ENCODE data around the gene ZSCAN22. TPM values are rescaled to one million over a fixed set of nuclear protein-coding genes. Genes with fewer than 3 reads are reported as not detected.
A peak's percentile ranks its signal among the peaks of the same experiment; 100 is the strongest.

The ZSCAN22 gene
- total RNA-seq, 1 donor from 2014 or later: 3.2 TPM

GRCh38 chr19:58279042-58279924 lies 47.5 kb upstream of the ZSCAN22 start:
- H3K9me3 Mint-ChIP-seq (ENCODE audit: unreplicated experiment): no peaks in the 10 kb centered on the region
- DNase-seq (ENCODE audit: low spot score): peak; percentile 76
- peak overlapping the region; percentile 85 for H3K27ac Mint-ChIP-seq (ENCODE audit: unreplicated experiment)
- TF ChIP-seq CTCF (IDR thresholded peaks at IDR 0.05; ENCODE audit: unreplicated experiment): no peak
- peaks cover 11% of the 10 kb centered on the region for H3K27me3 Mint-ChIP-seq (ENCODE audit: unreplicated experiment)
- H3K4me3 Mint-ChIP-seq (ENCODE audit: unreplicated experiment): peak overlapping the region; percentile 97
- peaks cover 14% of the 10 kb centered on the region for H3K4me1 Mint-ChIP-seq (ENCODE audit: unreplicated experiment)
- H3K36me3 Mint-ChIP-seq (ENCODE audit: low read depth, unreplicated experiment): peaks cover 21% of the 10 kb centered on the region

GRCh38 chr19:58279925-58280316 lies 46.9 kb upstream of the ZSCAN22 start:
- H3K9me3 Mint-ChIP-seq (ENCODE audit: unreplicated experiment): no peaks in the 10 kb centered on the region
- H3K36me3 Mint-ChIP-seq (ENCODE audit: low read depth, unreplicated experiment): peaks cover 15% of the 10 kb centered on the region
- TF ChIP-seq CTCF (IDR thresholded peaks at IDR 0.05; ENCODE audit: unreplicated experiment): no peak

GRCh38 chr19:58284199-58284598 lies 42.6 kb upstream of the ZSCAN22 start:
- Mint-ChIP-seq H3K4me3 (ENCODE audit: unreplicated experiment) (no peak overlapping the region), H3K27ac (ENCODE audit: unreplicated experiment) (no peak overlapping the region), H3K9me3 (ENCODE audit: unreplicated experiment) (no peaks in the 10 kb centered on the region), H3K36me3 (ENCODE audit: low read depth, unreplicated experiment) (peaks cover 39% of the 10 kb centered on the region), H3K4me1 (ENCODE audit: unreplicated experiment) (peaks cover 14% of the 10 kb centered on the region), H3K27me3 (ENCODE audit: unreplicated experiment) (peaks cover 4% of the 10 kb centered on the region)
- no peak for DNase-seq (ENCODE audit: low spot score)
- no peak for TF ChIP-seq CTCF (IDR thresholded peaks at IDR 0.05; ENCODE audit: unreplicated experiment)

More at GRCh38 chr19:58279925-58280316, 46.9 kb upstream of the ZSCAN22 start:
- peaks cover 11% of the 10 kb centered on the region for H3K27me3 Mint-ChIP-seq (ENCODE audit: unreplicated experiment)
- DNase-seq (ENCODE audit: low spot score): no peak
- H3K4me3 Mint-ChIP-seq (ENCODE audit: unreplicated experiment): peak overlapping the region; percentile 97
- peak overlapping the region; percentile 15 for H3K27ac Mint-ChIP-seq (ENCODE audit: unreplicated experiment)
- H3K4me1 Mint-ChIP-seq (ENCODE audit: unreplicated experiment): peaks cover 14% of the 10 kb centered on the region

GRCh38 chr19:58291943-58292342 lies 34.9 kb upstream of the ZSCAN22 start:
- Mint-ChIP-seq H3K4me1 (ENCODE audit: unreplicated experiment) (no peaks in the 10 kb centered on the region), H3K27ac (ENCODE audit: unreplicated experiment) (peak overlapping the region; percentile 52), H3K36me3 (ENCODE audit: low read depth, unreplicated experiment) (peaks cover 66% of the 10 kb centered on the region), H3K9me3 (ENCODE audit: unreplicated experiment) (no peaks in the 10 kb centered on the region), H3K27me3 (ENCODE audit: unreplicated experiment) (peaks cover 2% of the 10 kb centered on the region), H3K4me3 (ENCODE audit: unreplicated experiment) (peak overlapping the region; percentile 34)
- TF ChIP-seq CTCF (IDR thresholded peaks at IDR 0.05; ENCODE audit: unreplicated experiment): no peak
- DNase-seq (ENCODE audit: low spot score): no peak

GRCh38 chr19:58294743-58295374 lies 31.9 kb upstream of the ZSCAN22 start:
- peaks cover 2% of the 10 kb centered on the region for H3K27me3 Mint-ChIP-seq (ENCODE audit: unreplicated experiment)
- H3K4me1 Mint-ChIP-seq (ENCODE audit: unreplicated experiment): no peaks in the 10 kb centered on the region
- DNase-seq (ENCODE audit: low spot score): no peak
- H3K9me3 Mint-ChIP-seq (ENCODE audit: unreplicated experiment): no peaks in the 10 kb centered on the region
- peaks cover 57% of the 10 kb centered on the region for H3K36me3 Mint-ChIP-seq (ENCODE audit: low read depth, unreplicated experiment)
- no peak for TF ChIP-seq CTCF (IDR thresholded peaks at IDR 0.05; ENCODE audit: unreplicated experiment)
- H3K27ac Mint-ChIP-seq (ENCODE audit: unreplicated experiment): no peak overlapping the region
- peak overlapping the region; percentile 8 for H3K4me3 Mint-ChIP-seq (ENCODE audit: unreplicated experiment)
